DND-41 (cell line): ENCODE data around the gene SRGAP3.

Source experiments
- ATAC-seq: fragments of 200-7000 bp; cut with Tn5 transposase; 3 replicates; pipeline ENCODE4 v1.9.1; 2021; ENCODE audit warnings: low read depth; ENCODE audit not compliant: insufficient read depth
- DNase-seq: peaks from one replicate; pipeline ENCODE4 v3.0.0-alpha.2; 2020
- H2AFZ ChIP-seq: 2 replicates; pipeline ENCODE4 v1.6.0; 2012; ENCODE audit warnings: low read depth, low read length
- H3K27ac ChIP-seq: 2 replicates; pipeline ENCODE4 v1.5.1; 2012; ENCODE audit warnings: low read length, inconsistent platforms
- H3K27me3 ChIP-seq: fragments of 200-600 bp; sonication (generic); 2 replicates; pipeline ENCODE4 v1.6.0; 2012; ENCODE audit warnings: low read length, mild to moderate bottlenecking, inconsistent platforms; ENCODE audit not compliant: insufficient read depth, poor library complexity
- H3K36me3 ChIP-seq: 2 replicates; pipeline ENCODE4 v1.5.1; 2012; ENCODE audit warnings: low read length, inconsistent platforms; ENCODE audit not compliant: insufficient read depth
- H3K4me1 ChIP-seq: 2 replicates; pipeline ENCODE4 v1.5.1; 2012; ENCODE audit warnings: mild to moderate bottlenecking, low read length; ENCODE audit not compliant: insufficient read depth
- H3K4me2 ChIP-seq: 2 replicates; pipeline ENCODE4 v1.6.0; 2012; ENCODE audit warnings: mild to moderate bottlenecking, moderate library complexity, low read length, inconsistent platforms; ENCODE audit not compliant: insufficient read depth
- H3K4me3 ChIP-seq, 2 experiments: fragments of 200-600 bp in 1 of 2; shearing (Covaris generic) in 1 of 2; 2 replicates each; pipeline ENCODE4 v1.5.1; 2012 to 2016; ENCODE audit warnings: inconsistent platforms in 2 of 2, low read length in 2 of 2, mild to moderate bottlenecking in 2 of 2, low read depth in 1 of 2, moderate library complexity in 1 of 2
- H3K79me2 ChIP-seq: 2 replicates; pipeline ENCODE4 v1.6.0; 2012; ENCODE audit warnings: low read length, inconsistent platforms; ENCODE audit not compliant: insufficient read depth
- H3K9ac ChIP-seq: 2 replicates; pipeline ENCODE4 v1.6.0; 2012; ENCODE audit warnings: low read depth, mild to moderate bottlenecking, inconsistent platforms, low read length, moderate library complexity
- H3K9me3 ChIP-seq: 2 replicates; pipeline ENCODE4 v1.5.1; 2012; ENCODE audit warnings: low read length, moderate library complexity, mild to moderate bottlenecking, inconsistent platforms; ENCODE audit not compliant: insufficient read depth, severe bottlenecking
- H4K20me1 ChIP-seq: 2 replicates; pipeline ENCODE4 v1.6.0; 2012; ENCODE audit warnings: low read length; ENCODE audit not compliant: insufficient read depth
- CTCF ChIP-seq: IDR thresholded peaks from 2 replicates; pipeline ENCODE4 v1.5.1; 2012; ENCODE audit warnings: borderline replicate concordance, low read length, moderate library complexity, mild to moderate bottlenecking; ENCODE audit not compliant: poor library complexity, severe bottlenecking; ENCODE audit errors: extremely low read depth
- EZH2 ChIP-seq: IDR thresholded peaks from 3 replicates; pipeline ENCODE4 v1.6.1; 2012; ENCODE audit warnings: borderline replicate concordance, low read depth, mild to moderate bottlenecking, moderate library complexity, low read length, inconsistent platforms; ENCODE audit not compliant: severe bottlenecking

The SRGAP3 gene

GRCh38 chr3:9124730-9125129, 124.7 kb downstream of the SRGAP3 start:
- ATAC-seq: no peak
- no peaks in the 10 kb centered on the region for H3K9me3 ChIP-seq
- TF ChIP-seq CTCF (no peak), EZH2 (no peak)
- no peak overlapping the region for H3K4me3 ChIP-seq
- H3K9ac ChIP-seq: no peak overlapping the region
- no peak for DNase-seq
- no peaks in the 10 kb centered on the region for H3K27me3 ChIP-seq
- H3K4me2 ChIP-seq: no peak overlapping the region
- H2AFZ ChIP-seq: no peak overlapping the region
- H3K4me1 ChIP-seq: no peaks in the 10 kb centered on the region
- no peaks in the 10 kb centered on the region for H4K20me1 ChIP-seq
- H3K27ac ChIP-seq: no peak overlapping the region
- no peaks in the 10 kb centered on the region for H3K36me3 ChIP-seq
- no peaks in the 10 kb centered on the region for H3K79me2 ChIP-seq

GRCh38 chr3:9123840-9124239, 125.6 kb downstream of the SRGAP3 start:
- ATAC-seq (no peak), DNase-seq (no peak)
- Histone ChIP-seq H3K27me3 (no peaks in the 10 kb centered on the region), H3K4me2 (no peak overlapping the region), H3K9ac (no peak overlapping the region), H3K36me3 (no peaks in the 10 kb centered on the region), H3K27ac (no peak overlapping the region), H4K20me1 (no peaks in the 10 kb centered on the region), H2AFZ (no peak overlapping the region), H3K4me3 (no peak overlapping the region), H3K9me3 (no peaks in the 10 kb centered on the region), H3K79me2 (no peaks in the 10 kb centered on the region), H3K4me1 (no peaks in the 10 kb centered on the region)
- no peak for TF ChIP-seq CTCF
- TF ChIP-seq EZH2: no peak

- DNase-seq: no peak
- Histone ChIP-seq H3K9ac (no peak overlapping the region), H4K20me1 (no peaks in the 10 kb centered on the region), H3K36me3 (no peaks in the 10 kb centered on the region), H2AFZ (no peak overlapping the region), H3K27ac (no peak overlapping the region), H3K4me3 (no peak overlapping the region), H3K79me2 (no peaks in the 10 kb centered on the region), H3K9me3 (no peaks in the 10 kb centered on the region), H3K27me3 (no peaks in the 10 kb centered on the region), H3K4me1 (no peaks in the 10 kb centered on the region), H3K4me2 (no peak overlapping the region)
- no peak for ATAC-seq
- TF ChIP-seq EZH2 (no peak), CTCF (no peak)
Measured at GRCh38 chr3:9122732-9123364, 126.6 kb downstream of the SRGAP3 start.
